GM23248 (cell line): ENCODE measurements around the gene USP12.
"Not testable (repeated sequence)": the region's sequence is repeated elsewhere in the genome, so short reads cannot be mapped to it uniquely, and the experiment has no call there.

Source experiments
- EZH2 ChIP-seq: fragments of 200-600 bp; sonication (generic); IDR thresholded peaks from 2 replicates; pipeline ENCODE4 v1.6.1; 2018; ENCODE audit warnings: antibody characterized with exemption, mild to moderate bottlenecking; ENCODE audit not compliant: insufficient read depth, poor library complexity, severe bottlenecking
- EZH2phosphoT487 ChIP-seq: fragments of 200-600 bp; sonication (generic); IDR thresholded peaks from 2 replicates; pipeline ENCODE4 v1.6.1; 2018; ENCODE audit warnings: antibody characterized with exemption, moderate library complexity, mild to moderate bottlenecking, low read depth; ENCODE audit not compliant: insufficient read depth

DNA sequence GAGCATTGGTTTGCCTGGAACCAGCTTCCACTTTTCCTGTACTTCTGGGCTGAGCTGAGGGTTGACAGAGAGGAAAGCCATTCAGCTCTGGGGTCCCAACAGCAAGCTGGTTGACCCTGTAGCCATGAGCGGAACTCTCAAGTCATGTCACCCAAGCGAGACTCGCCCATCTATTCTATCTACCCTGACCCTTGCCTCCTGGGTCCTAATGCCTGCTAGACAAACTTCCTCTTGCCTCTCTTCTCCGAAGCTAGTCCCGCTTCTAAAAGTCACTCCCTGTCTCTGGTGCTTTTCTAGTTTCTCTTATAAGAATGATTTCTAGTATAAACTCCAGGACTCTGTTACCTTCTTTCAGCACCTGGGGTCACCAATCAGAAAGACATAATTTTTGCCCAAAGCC, 41.8 kb upstream of the USP12 start:
- not testable (repeated sequence) for TF ChIP-seq EZH2, EZH2phosphoT487
